GM12864 (cell line): ENCODE data around the gene MPHOSPH8.

Experiments used
- DNase-seq: peaks from one replicate; pipeline ENCODE4 v3.0.0-alpha.2; 2011; ENCODE audit warnings: low read depth
- H3K4me3 ChIP-seq: 2 replicates; pipeline ENCODE4 v1.5.1; 2011; ENCODE audit warnings: mild to moderate bottlenecking, low read depth, low read length, control low read depth
- CTCF ChIP-seq: IDR thresholded peaks from 2 replicates; pipeline ENCODE4 v1.5.1; 2011; ENCODE audit warnings: low read depth, mild to moderate bottlenecking, moderate library complexity, low read length, control low read depth, inconsistent platforms; ENCODE audit errors: missing control alignments

Gene MPHOSPH8

GRCh38 chr13:19657872-19658591 lies 24.6 kb downstream of the MPHOSPH8 start:
- TF ChIP-seq CTCF, result no peak
- DNase-seq, result no peak
- H3K4me3 ChIP-seq, result no peak overlapping the region

DNA sequence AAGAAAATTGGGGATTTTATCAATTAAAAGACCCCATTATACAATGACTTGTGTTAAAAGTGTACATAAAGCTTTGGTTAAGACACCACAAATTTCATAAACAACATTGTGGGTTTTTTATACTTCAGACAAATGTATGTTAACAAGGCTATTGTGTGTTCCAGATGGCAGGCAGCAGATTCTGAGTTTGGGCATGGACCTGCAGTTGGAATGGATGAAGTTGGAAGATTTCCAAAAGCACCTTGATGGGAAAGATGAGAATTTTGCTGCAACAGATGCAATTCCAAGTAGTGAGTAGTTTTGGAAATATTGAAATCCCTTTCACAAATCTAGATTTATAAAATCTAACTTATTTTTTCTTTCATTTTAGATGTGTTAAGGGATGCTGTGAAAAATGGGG lies 25.4 kb downstream of the MPHOSPH8 start:
- DNase-seq, result no peak
- no peak overlapping the region for H3K4me3 ChIP-seq

DNA sequence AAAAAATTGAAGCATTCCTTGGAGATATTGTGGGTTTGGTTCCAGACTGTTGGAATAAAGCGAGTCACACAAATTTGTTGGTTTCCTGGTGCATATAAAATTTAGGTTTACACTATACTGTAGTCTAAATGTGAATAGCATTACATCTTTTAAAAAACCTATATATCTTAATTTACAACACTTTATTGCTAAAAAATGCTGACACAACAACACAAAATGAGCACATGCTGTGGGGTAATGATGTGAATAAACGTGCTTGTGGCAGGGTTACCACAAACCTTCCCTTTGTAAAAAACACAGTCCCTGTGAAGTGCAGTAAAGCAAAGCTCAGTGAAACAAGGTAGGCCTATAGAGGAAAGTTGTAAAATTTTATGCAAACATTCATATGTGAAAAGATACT lies 27.7 kb downstream of the MPHOSPH8 start:
- no peak for TF ChIP-seq CTCF
- DNase-seq, result no peak
- no peak overlapping the region for H3K4me3 ChIP-seq

More for the DNA sequence above, 25.4 kb downstream of the MPHOSPH8 start:
- no peak for TF ChIP-seq CTCF

DNA sequence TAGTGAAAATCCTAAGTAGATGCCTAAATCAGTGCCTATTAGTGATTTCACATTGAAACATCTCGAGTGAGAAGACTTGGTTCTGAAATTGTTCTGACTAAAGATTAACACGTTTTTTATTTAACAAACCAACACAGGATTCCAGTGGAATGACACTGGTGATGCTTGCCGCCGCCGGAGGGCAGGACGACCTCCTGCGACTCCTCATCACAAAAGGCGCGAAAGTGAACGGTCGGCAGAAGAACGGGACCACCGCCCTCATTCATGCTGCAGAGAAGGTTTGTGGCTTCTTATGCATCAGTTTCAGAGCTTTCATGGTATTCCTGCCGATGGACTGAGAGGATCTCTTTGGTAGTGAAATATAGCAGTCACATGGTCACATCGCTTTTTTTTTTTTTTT lies 28.1 kb downstream of the MPHOSPH8 start:
- DNase-seq, result no peak
- no peak overlapping the region for H3K4me3 ChIP-seq
- no peak for TF ChIP-seq CTCF

DNA sequence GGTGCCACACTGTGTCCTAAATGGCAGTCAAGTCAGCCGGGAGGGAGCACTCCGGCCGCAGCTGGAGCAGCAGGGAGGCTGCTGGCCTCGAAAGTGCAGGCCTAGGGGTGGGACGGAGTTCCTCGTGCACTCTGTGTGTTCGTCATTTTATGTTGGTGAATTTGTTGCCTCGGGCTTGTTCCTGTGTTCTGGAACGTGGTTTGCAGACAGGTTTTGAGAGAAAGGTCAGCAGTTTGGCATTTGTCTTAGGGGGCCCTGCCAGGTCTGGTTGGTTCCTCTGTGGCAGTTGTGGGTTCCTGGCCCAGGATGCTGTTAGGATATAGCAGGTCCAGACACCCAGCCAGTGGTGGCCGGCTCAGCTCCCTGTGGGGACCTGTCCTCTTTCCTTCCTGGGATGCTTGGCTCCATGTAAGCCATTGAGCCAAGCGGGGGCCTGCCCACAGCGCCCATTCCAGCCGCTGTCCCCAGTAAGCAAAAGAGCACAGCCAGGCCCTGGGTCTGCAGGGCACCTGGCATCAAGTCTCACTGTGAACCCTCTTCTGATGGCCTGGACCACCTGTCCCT lies 30.0 kb downstream of the MPHOSPH8 start:
- no peak for TF ChIP-seq CTCF
- DNase-seq, result no peak
- H3K4me3 ChIP-seq, result no peak overlapping the region

DNA sequence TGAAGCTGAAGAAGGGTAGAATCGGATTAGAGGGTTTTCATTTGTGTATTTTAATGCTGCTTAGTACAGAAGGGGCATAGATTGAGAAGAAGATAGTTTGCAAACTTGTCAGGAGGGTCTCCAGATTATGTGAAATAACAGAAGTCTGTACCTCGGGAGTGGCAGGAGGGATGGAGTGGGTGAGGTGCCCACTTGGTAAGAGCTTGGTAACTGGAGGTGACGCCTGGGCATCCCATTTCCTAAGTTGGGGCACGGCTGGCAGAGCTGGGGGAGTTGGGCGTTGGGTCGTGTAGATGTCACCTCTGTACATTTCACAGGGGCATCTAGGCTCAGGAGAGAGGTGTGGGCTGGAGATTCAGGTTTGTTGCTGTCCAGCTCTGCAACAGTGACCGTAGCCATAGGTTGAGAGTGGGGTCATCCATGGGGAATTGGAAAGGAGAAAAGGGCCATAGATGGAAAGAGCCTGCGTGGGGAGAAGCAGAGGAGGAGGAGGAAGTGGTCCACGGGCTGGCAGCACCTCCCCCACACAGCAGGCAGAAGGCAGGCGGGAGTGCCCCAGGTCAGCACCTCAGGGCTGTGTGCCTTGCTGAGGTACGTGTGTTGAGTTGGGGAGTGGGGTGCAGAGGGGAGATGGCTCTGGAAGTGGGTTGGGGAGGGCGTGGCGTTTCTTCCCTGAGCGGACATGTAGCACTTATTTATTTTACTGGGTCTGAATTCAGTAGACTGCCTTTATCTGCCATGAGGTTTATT lies 31.2 kb downstream of the MPHOSPH8 start:
- TF ChIP-seq CTCF, result no peak
- no peak overlapping the region for H3K4me3 ChIP-seq
- no peak for DNase-seq
